Psoas muscle (tissue), 8 donors: ENCODE results near the gene SS18. TPM values are rescaled to one million over a fixed set of nuclear protein-coding genes. Genes with fewer than 3 reads are reported as not detected.
"Not testable (repeated sequence)": the region's sequence is repeated elsewhere in the genome, so short reads cannot be mapped to it uniquely, and the experiment has no call there.

Source experiments
- ATAC-seq, 4 donors: fragments of 200-7000 bp; cut with Tn5 transposase; one replicate each; pipeline ENCODE4 v1.9.1; 2020; ENCODE audit warnings: moderate library complexity in 3 of 4, mild to moderate bottlenecking in 2 of 4
- DNase-seq, 2 donors: peaks; one replicate each; pipeline ENCODE4 v3.0.0-alpha.2; 2020
- H3K27ac ChIP-seq: fragments of 200-600 bp; one replicate; pipeline ENCODE4 v1.8.0; 2022
- H3K27me3 ChIP-seq, 3 donors: fragments of 200-600 bp in 1 of 3; one replicate each; pipeline versions ENCODE4 v1.6.1 to v1.8.0; 2013 to 2022; ENCODE audit warnings: low read length in 2 of 3, mild to moderate bottlenecking in 2 of 3, moderate library complexity in 1 of 3; ENCODE audit not compliant: insufficient read depth in 3 of 3
- H3K36me3 ChIP-seq, 2 donors: fragments of 200-600 bp in 1 of 2; one replicate each; pipeline versions ENCODE4 v1.6.1 to v1.8.0; 2013 to 2022; ENCODE audit warnings: low read depth in 1 of 2, mild to moderate bottlenecking in 1 of 2, moderate library complexity in 1 of 2; ENCODE audit not compliant: insufficient read depth in 1 of 2
- H3K4me1 ChIP-seq: fragments of 200-600 bp; one replicate; pipeline ENCODE4 v1.8.0; 2022
- H3K4me3 ChIP-seq: fragments of 200-600 bp; one replicate; pipeline ENCODE4 v1.8.0; 2022; ENCODE audit warnings: mild to moderate bottlenecking
- H3K9me3 ChIP-seq: fragments of 200-600 bp; one replicate; pipeline ENCODE4 v1.8.0; 2022
- WGBS, 3 donors: extraction: QIAGEN DNeasy Blood & Tissue Kit; methylation state at CpG; one replicate each; pipeline versions ENCODE4 v1.1.6 to v1.1.7; 2013; 5-methylcytosine and 5-hydroxymethylcytosine counted together
- intact Hi-C, 2 donors: fragments of 100-400 bp; cut with DNase I; formaldehyde crosslinking; loops; one replicate each; pipeline versions ENCODE4 v1.11.0 to v1.14.2; 2022
- long read RNA-seq, 2 donors: library from polyadenylated mRNA; unstranded; transcript quantifications; one replicate each; pipeline ENCODE4 v2.0.0, GENCODE V29; 2021
- polyA plus RNA-seq, 3 donors: library from polyadenylated mRNA; stranded (reverse); fragments of 200-250 nt; gene quantifications; one replicate each; pipeline ENCODE4 v1.2.3, GENCODE V29; 2013
- total RNA-seq, 4 donors: library from RNA; stranded (reverse); fragmentation: NEBNext Ultra II Directional in 2 of 4; extraction: Animal tissue kit (Norgen Biotek cat#: 25700) in 2 of 4; gene quantifications; one replicate each; pipeline versions ENCODE4 v1.2.1 to v1.2.4, GENCODE V29; 2021 to 2023
- TF ChIP-seq, protein P1 (sequence below): fragments of 200-600 bp; IDR thresholded peaks from one replicate; pipeline ENCODE4 v1.8.0; 2022; ENCODE audit warnings: antibody characterized with exemption
- donor health status: healthy with polysubstance abuse.
- donor health status: DM: no; HTN: no; CAD: no; lungs with moderate emphysema.
- donor health status: Bipolar disorder and iron deficiency.
- donor health status: healthy.
- donor health status: DM: yes; HTN: yes; CAD: no.
- donor health status: DM: no; HTN: no; CAD: no.
- donor health status: DM: no; HTN: no; CAD: no.
- donor health status: DM: yes; HTN: yes; CAD: no.

Gene SS18
- total RNA-seq (10 to 100 TPM; 12.4 to 17.3 (median 13.1) TPM), polyA plus RNA-seq (10 to 100 TPM in 2 of 3 donors, 1 to 10 TPM in 1; 8.4 to 13.1 (median 12.7) TPM)
- long read RNA-seq, donor 1, transcript SS18-203 (11 exons, 3,414 nt): major isoform, 8 of 12 reads
- long read RNA-seq, donor 1, partial matches to known transcripts: 1 of 12 reads
- long read RNA-seq, donor 1, other reads (novel, unspliced or antisense): 1 of 12 reads
- long read RNA-seq, donor 2, transcript SS18-203 (11 exons, 3,414 nt): major isoform, 20 of 26 reads
- long read RNA-seq, donor 2, partial matches to known transcripts: 1 of 26 reads
- long read RNA-seq, donor 2, other reads (novel, unspliced or antisense): 1 of 26 reads

DNA sequence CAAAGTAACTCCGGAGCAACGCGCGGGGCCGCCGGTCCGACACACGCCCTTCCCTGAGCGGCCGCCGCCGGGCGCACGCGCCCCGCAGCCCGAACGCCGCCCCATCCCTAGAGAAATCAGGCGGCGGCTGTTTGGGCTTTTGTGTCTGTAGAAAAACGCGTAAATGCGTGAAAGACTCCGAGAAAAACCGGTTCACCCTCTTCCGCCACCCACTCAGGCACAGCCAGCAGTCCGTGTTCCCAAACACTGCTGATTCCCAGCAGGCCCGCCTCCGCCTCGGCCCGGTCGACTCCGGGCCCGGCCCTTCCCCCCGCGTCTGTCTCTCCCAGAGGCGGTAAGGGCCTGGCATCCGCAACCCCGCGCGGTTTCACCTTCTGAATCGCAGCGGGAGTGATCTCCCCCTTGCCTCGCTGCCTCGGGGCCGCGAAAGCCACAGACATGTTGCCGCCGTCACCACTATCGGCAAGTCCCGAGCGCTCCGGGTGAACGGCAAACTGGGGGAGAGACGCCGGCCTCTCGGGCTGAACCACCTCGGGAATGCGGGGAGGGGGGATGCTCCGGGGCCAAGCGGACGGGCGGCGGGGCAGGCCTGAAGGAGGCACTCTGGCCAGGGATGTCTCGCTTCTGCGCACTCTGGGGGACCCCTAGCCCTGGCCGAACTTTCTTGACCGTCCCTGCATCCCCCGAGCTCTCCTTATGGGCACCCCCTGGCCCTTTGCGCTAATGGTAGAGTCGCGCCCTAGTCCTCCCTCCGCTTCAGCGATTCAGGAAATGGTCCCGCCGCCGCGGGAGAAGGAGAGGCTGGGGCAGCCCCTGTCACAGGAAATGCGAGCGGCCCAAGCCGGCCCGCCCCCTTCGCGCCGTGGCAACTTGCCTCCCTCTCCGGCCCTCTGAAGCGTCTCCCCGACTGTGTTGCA, at the start of gene SS18:
Gene SS18 (minus strand): TSS at position 484 of the 917 bp plus-strand sequence. CDS start 44 bp downstream, at position 440.
- 0 to 1% (median 0%) methylated on average over 84 to 89 of the region's 89 CpGs for WGBS, 3 donors

DNA sequence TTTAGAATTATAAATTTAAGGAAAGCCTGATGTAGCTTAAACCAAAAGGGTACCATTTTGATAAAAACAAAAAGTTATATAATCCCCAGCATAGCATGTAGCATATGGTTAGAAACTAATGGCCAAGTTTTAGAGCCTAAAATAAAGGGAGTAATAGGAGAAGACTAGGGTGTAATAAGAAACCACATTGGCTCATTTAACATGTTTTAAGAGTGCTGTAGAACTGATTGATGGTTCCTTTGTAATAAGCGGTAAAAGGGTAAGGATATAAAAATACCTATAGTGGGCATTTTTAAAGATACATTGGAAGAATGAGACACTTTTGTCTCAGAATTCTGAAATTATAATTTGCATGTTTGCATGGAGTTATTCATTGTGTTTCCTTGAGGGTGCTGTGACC, 45.1 kb upstream of the SS18 start:
- Histone ChIP-seq H3K27me3 (no peaks in the 10 kb centered on the region), H3K27ac (no peak overlapping the region), H3K4me3 (no peak overlapping the region), H3K36me3 (no peaks in the 10 kb centered on the region), H3K9me3 (no peaks in the 10 kb centered on the region), H3K4me1 (no peaks in the 10 kb centered on the region)
- no peak for ATAC-seq
- intact Hi-C loops: no loop called here
- DNase-seq: no peak
- WGBS, 3 donors: 47 to 66% (median 47%) methylated on average over 1 of the region's 1 CpG
- TF ChIP-seq, protein P1, sequence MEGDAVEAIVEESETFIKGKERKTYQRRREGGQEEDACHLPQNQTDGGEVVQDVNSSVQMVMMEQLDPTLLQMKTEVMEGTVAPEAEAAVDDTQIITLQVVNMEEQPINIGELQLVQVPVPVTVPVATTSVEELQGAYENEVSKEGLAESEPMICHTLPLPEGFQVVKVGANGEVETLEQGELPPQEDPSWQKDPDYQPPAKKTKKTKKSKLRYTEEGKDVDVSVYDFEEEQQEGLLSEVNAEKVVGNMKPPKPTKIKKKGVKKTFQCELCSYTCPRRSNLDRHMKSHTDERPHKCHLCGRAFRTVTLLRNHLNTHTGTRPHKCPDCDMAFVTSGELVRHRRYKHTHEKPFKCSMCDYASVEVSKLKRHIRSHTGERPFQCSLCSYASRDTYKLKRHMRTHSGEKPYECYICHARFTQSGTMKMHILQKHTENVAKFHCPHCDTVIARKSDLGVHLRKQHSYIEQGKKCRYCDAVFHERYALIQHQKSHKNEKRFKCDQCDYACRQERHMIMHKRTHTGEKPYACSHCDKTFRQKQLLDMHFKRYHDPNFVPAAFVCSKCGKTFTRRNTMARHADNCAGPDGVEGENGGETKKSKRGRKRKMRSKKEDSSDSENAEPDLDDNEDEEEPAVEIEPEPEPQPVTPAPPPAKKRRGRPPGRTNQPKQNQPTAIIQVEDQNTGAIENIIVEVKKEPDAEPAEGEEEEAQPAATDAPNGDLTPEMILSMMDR: no peak

More for the DNA sequence above, at the start of gene SS18:
- H3K4me3 ChIP-seq: peak within 1 kb of the TSS; percentile 94
- H3K27me3 ChIP-seq: no peaks in the 10 kb centered on the region
- no peaks in the 10 kb centered on the region for H3K9me3 ChIP-seq
- DNase-seq (peak; percentile 95 to 97), ATAC-seq (peak; percentile 94 to 97 (median 95))
- peaks cover 23% of the 10 kb centered on the region for H3K4me1 ChIP-seq
- peak within 1 kb of the TSS; percentile 95 for H3K27ac ChIP-seq
- intact Hi-C loops: no loop called here
- H3K36me3 ChIP-seq: peaks cover 0 to 20% of the 10 kb centered on the region in 2 donors
- TF ChIP-seq, protein P1: peak; percentile 10

- Histone ChIP-seq H3K27me3 (no peaks in the 10 kb centered on the region), H3K9me3 (no peaks in the 10 kb centered on the region), H3K36me3 (no peaks in the 10 kb centered on the region), H3K27ac (no peak overlapping the region), H3K4me3 (no peak overlapping the region), H3K4me1 (no peaks in the 10 kb centered on the region)
- no peak for ATAC-seq
- 86 to 89% (median 87%) methylated on average over 6 of the region's 6 CpGs for WGBS, 3 donors
- intact Hi-C loops: no loop called here
- TF ChIP-seq, protein P1: no peak
- no peak for DNase-seq
Observed at GRCh38 chr18:26134107-26134506, 43.7 kb upstream of the SS18 start.

DNA sequence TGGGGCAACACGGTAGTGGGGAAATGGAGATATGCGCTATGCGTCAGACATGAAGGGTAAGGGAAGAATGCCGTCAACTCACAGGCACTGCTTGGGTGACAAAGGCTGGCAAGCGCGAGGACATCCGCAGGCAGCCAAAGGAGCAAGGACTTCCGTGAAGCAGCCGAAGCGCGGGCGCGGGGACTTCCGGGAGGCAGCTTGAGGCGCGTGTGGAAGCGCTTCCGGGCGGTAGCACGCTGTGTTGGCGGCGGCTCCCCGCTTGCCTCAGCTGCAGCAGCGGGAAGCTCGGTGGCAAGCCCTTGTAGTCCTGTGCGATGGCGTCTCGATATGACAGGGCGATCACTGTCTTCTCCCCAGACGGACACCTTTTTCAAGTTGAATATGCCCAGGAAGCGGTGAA, 43.2 kb upstream of the SS18 start, which contains the start of gene PSMA8:
Gene PSMA8 (plus strand): TSS at position 218 of the 400 bp plus-strand sequence. CDS start 97 bp downstream, at position 315.
- WGBS, 3 donors: 73 to 82% (median 73%) methylated on average over 29 to 31 of the region's 31 CpGs
- H3K27ac ChIP-seq: no peak within 1 kb of the TSS
- TF ChIP-seq, protein P1: no peak
- no peaks in the 10 kb centered on the region for H3K4me1 ChIP-seq
- no peak within 1 kb of the TSS for H3K4me3 ChIP-seq
- intact Hi-C loops: no loop called here
- DNase-seq (peak in 1 of 2 donors; percentile 38), ATAC-seq (no peak)
- H3K27me3 ChIP-seq: no peaks in the 10 kb centered on the region
- H3K9me3 ChIP-seq: no peaks in the 10 kb centered on the region
- no peaks in the 10 kb centered on the region for H3K36me3 ChIP-seq

- H3K4me1 ChIP-seq, ATAC-seq, H3K36me3 ChIP-seq, H3K27me3 ChIP-seq, H3K9me3 ChIP-seq, intact Hi-C loops, H3K27ac ChIP-seq, H3K4me3 ChIP-seq, DNase-seq: not testable (repeated sequence)
- WGBS, 3 donors: 71 to 82% (median 73%) methylated on average over 2 of the region's 2 CpGs
Observed at GRCh38 chr18:26128192-26128591, 37.8 kb upstream of the SS18 start.
